ENCODE data around the gene CCL21.

The CCL21 gene

DNA sequence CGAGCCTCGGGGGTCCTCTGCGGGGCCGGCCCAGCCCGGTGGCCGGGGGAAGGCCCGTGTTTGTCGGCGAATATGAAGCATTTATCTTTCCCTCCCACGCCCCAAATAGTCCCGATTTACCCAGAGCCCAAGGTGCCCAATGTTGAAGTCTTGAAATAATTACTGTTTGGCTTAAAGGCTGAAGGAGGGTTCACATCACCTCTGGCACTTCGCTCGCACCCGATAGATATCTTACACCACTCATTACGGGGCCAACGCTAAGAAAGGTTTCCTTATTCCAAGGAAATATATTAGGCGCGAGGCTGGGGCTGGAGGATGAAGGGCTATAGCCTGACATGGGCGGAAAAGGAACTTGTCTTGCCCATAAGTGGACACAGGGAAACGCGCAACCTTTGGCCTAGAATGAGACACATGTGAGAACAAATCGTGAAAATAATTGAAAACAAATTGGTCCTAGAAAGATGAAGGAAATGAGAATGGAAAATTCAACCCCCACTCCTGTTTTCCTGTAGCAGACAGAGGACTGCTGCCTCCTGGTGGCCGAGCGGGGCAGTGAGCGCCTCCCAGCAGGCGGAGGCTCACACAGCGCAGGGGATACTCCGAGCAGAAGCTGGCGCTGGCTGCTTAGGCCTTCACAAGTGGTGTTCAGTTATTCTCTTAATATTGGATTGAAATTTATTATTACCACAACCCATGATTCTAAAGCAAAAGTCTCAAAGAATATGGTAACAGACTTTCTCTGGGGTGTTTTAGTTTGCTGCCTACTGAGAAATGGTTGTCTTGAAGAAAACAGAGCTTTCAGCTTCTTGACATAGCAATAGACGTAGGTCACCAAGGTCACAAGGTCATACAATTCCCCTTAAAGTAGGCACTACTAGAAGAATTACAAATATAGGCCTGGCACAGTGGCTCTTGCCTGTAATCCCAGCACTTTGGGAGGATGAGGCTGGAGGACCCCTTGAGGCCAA, 7.9 kb downstream of the CCL21 start:
- peak; percentile 98 for TF ChIP-seq CTCF (IDR thresholded peaks at IDR 0.05; ENCODE audit: low read depth, low read length)
- H3K4me3 ChIP-seq (ENCODE audit: low read depth, low read length), result peak overlapping the region; percentile 60

GRCh38 chr9:34701023-34701768, 8.7 kb downstream of the CCL21 start:
- peak overlapping the region; percentile 60 for H3K4me3 ChIP-seq (ENCODE audit: low read depth, low read length)
- peak; percentile 88 for TF ChIP-seq CTCF (IDR thresholded peaks at IDR 0.05; ENCODE audit: low read depth, low read length)

GRCh38 chr9:34694811-34695210, 15.1 kb downstream of the CCL21 start:
- TF ChIP-seq CTCF (IDR thresholded peaks at IDR 0.05; ENCODE audit: low read depth, low read length), result no peak
- no peak overlapping the region for H3K4me3 ChIP-seq (ENCODE audit: low read depth, low read length)

GRCh38 chr9:34693560-34693959, 16.4 kb downstream of the CCL21 start:
- TF ChIP-seq CTCF (IDR thresholded peaks at IDR 0.05; ENCODE audit: low read depth, low read length), result no peak
- no peak overlapping the region for H3K4me3 ChIP-seq (ENCODE audit: low read depth, low read length)

GRCh38 chr9:34691936-34692315, 18.0 kb downstream of the CCL21 start:
- TF ChIP-seq CTCF (IDR thresholded peaks at IDR 0.05; ENCODE audit: low read depth, low read length), result no peak

DNA sequence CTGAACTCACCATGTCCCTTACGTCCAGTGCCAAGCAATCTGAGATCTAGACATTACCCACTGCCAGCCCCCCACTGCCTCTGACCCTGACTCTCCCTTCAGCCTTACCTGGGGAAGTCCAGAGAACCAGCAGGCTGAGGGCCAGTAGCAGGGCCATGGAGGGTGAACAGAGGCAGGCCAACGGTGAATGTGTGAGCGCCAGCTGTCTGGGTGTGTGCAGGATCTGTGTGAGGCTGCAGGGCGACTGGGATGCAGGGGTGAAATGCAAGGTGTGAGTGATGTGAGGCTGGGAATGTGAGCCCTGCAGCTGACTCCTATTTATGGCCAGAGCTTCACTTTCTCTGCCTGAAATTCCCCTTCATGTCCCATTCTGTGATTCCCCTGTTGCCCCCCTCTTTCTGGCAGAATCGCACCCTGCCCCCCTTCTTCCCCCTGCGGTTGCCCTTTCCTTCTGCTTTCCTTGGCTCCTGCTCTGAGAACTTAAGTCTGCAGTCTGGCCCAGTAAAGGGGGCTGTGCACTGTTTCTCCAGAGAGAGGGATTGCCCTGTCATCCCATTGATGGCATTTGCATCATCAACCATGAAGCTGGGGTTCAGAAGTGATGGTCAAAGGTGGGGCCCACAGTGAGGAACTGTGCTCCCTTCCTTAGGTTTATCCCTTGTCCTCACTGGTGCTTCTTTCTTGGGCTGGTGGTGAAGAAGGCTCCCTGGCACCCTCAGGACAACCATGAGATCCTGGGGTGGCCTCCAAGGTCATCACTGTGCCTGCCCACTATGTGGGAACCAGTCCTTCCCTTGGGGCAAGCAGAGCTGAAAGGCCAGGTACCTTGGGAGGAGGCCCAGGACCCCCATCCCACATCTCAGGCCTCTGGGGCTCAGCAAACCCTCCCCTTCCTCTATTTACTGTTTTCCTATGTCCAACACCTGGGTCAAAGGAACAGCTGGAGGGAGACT, 18.7 kb downstream of the CCL21 start, which contains the start of gene CCL19:
CCL19 (minus strand) TSS at position 294 of the 953 bp plus-strand sequence; CDS start at position 157, 137 bp downstream.
- no peak for TF ChIP-seq CTCF (IDR thresholded peaks at IDR 0.05; ENCODE audit: low read depth, low read length)

More at GRCh38 chr9:34691936-34692315, 18.0 kb downstream of the CCL21 start:
- no peak overlapping the region for H3K4me3 ChIP-seq (ENCODE audit: low read depth, low read length)

More for the DNA sequence above, 18.7 kb downstream of the CCL21 start, which contains the start of gene CCL19:
- no peak within 1 kb of the TSS for H3K4me3 ChIP-seq (ENCODE audit: low read depth, low read length)

Data from WI38 (cell line).